Hepatocyte (in vitro differentiated cells): ENCODE measurements around the gene SNX25. TPM values are rescaled to one million over a fixed set of nuclear protein-coding genes. Genes with fewer than 3 reads are reported as not detected.

Source experiments
- DNase-seq: peaks from one replicate; pipeline ENCODE4 v3.0.0-alpha.2; 2016; ENCODE audit warnings: low spot score
- H2AFZ ChIP-seq: fragments of 200-600 bp; sonication (generic); 2 replicates; pipeline ENCODE4 v1.6.0; 2016; ENCODE audit warnings: antibody characterized with exemption, mild to moderate bottlenecking
- H3K27ac ChIP-seq: fragments of 200-600 bp; sonication (generic); 2 replicates; pipeline ENCODE4 v1.5.1; 2016; ENCODE audit warnings: mild to moderate bottlenecking
- H3K27me3 ChIP-seq: fragments of 200-600 bp; sonication (generic); 2 replicates; pipeline ENCODE4 v1.6.1; 2016
- H3K36me3 ChIP-seq: fragments of 200-600 bp; sonication (generic); replicated peaks from 2 replicates; pipeline ENCODE4 v1.5.1; 2016; ENCODE audit warnings: low read depth; ENCODE audit not compliant: insufficient read depth
- H3K4me1 ChIP-seq: fragments of 200-600 bp; sonication (generic); 2 replicates; pipeline ENCODE4 v1.5.1; 2016; ENCODE audit warnings: mild to moderate bottlenecking, moderate library complexity; ENCODE audit not compliant: insufficient read depth
- H3K4me2 ChIP-seq: fragments of 200-600 bp; sonication (generic); 2 replicates; pipeline ENCODE4 v1.6.0; 2016
- H3K4me3 ChIP-seq: fragments of 200-600 bp; sonication (generic); 2 replicates; pipeline ENCODE4 v1.5.1; 2016; ENCODE audit warnings: mild to moderate bottlenecking
- H3K79me2 ChIP-seq: fragments of 200-600 bp; sonication (generic); 2 replicates; pipeline ENCODE4 v1.6.0; 2017; ENCODE audit warnings: mild to moderate bottlenecking
- H3K9me2 ChIP-seq: fragments of 200-600 bp; sonication (generic); replicated peaks from 2 replicates; pipeline ENCODE4 v1.6.0; 2017; ENCODE audit warnings: mild to moderate bottlenecking; ENCODE audit not compliant: insufficient read depth
- H3K9me3 ChIP-seq: fragments of 200-600 bp; sonication (generic); 2 replicates; pipeline ENCODE4 v1.5.1; 2016; ENCODE audit warnings: low read depth, mild to moderate bottlenecking
- H4K20me1 ChIP-seq: fragments of 200-600 bp; sonication (generic); 2 replicates; pipeline ENCODE4 v1.6.0; 2016; ENCODE audit warnings: mild to moderate bottlenecking; ENCODE audit not compliant: insufficient read depth, poor library complexity, severe bottlenecking
- EZH2 ChIP-seq: fragments of 200-600 bp; sonication (generic); IDR thresholded peaks from 2 replicates; pipeline ENCODE4 v1.6.1; 2016; ENCODE audit warnings: antibody characterized with exemption, mild to moderate bottlenecking, borderline replicate concordance
- EZH2phosphoT487 ChIP-seq: fragments of 200-600 bp; sonication (generic); IDR thresholded peaks from one replicate; pipeline ENCODE4 v1.6.1; 2018; ENCODE audit warnings: antibody characterized with exemption, mild to moderate bottlenecking, low read depth, moderate library complexity; ENCODE audit not compliant: unreplicated experiment, severe bottlenecking
- WGBS: methylation state at CpG from one replicate; pipeline ENCODE4 v1.1.6; 2016; ENCODE audit warnings: low lambda C conversion rate; ENCODE audit errors: missing lambda C conversion rate; 5-methylcytosine and 5-hydroxymethylcytosine counted together
- polyA plus RNA-seq: library from polyadenylated mRNA; unstranded; fragments of >200 nt; fragmentation: Nextera tagmentation; extraction: Ambion mirVana; gene quantifications from 2 replicates; pipeline ENCODE4 v1.2.1, GENCODE V29; 2016
- total RNA-seq: library from RNA; depleted of rRNA; stranded (reverse); fragments of >200 nt; gene quantifications from 2 replicates; pipeline ENCODE4 v1.2.3, GENCODE V29; 2014
- TF ChIP-seq, protein P1 (sequence below): fragments of 200-600 bp; sonication (generic); IDR thresholded peaks from 2 replicates; pipeline ENCODE4 v1.5.1; 2016; ENCODE audit warnings: antibody characterized with exemption, mild to moderate bottlenecking; ENCODE audit not compliant: poor library complexity

The SNX25 gene
- total and polyA plus RNA-seq, 2 experiments from 2014 or later: 16.5 to 20.3 TPM

- H3K9me3 ChIP-seq: no peaks in the 10 kb centered on the region
- H3K27me3 ChIP-seq: no peaks in the 10 kb centered on the region
- H3K4me1 ChIP-seq: no peaks in the 10 kb centered on the region
- H3K36me3 ChIP-seq: no peaks in the 10 kb centered on the region
- 86% methylated on average over 4 of the region's 4 CpGs for WGBS
- no peak overlapping the region for H3K4me2 ChIP-seq
- no peak overlapping the region for H2AFZ ChIP-seq
- no peaks in the 10 kb centered on the region for H3K9me2 ChIP-seq
- no peaks in the 10 kb centered on the region for H4K20me1 ChIP-seq
- H3K27ac ChIP-seq: no peak overlapping the region
- H3K4me3 ChIP-seq: no peak overlapping the region
- H3K79me2 ChIP-seq: no peaks in the 10 kb centered on the region
- no peak for DNase-seq
- TF ChIP-seq EZH2phosphoT487 (no peak), EZH2 (no peak)
- TF ChIP-seq, protein P1, sequence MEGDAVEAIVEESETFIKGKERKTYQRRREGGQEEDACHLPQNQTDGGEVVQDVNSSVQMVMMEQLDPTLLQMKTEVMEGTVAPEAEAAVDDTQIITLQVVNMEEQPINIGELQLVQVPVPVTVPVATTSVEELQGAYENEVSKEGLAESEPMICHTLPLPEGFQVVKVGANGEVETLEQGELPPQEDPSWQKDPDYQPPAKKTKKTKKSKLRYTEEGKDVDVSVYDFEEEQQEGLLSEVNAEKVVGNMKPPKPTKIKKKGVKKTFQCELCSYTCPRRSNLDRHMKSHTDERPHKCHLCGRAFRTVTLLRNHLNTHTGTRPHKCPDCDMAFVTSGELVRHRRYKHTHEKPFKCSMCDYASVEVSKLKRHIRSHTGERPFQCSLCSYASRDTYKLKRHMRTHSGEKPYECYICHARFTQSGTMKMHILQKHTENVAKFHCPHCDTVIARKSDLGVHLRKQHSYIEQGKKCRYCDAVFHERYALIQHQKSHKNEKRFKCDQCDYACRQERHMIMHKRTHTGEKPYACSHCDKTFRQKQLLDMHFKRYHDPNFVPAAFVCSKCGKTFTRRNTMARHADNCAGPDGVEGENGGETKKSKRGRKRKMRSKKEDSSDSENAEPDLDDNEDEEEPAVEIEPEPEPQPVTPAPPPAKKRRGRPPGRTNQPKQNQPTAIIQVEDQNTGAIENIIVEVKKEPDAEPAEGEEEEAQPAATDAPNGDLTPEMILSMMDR: no peak
These were observed 52.5 kb downstream of the SNX25 start for GRCh38 chr4:185261946-185262345.

GRCh38 chr4:185263419-185263818, 54.0 kb downstream of the SNX25 start:
- H3K4me1 ChIP-seq: no peaks in the 10 kb centered on the region
- no peak overlapping the region for H2AFZ ChIP-seq
- no peaks in the 10 kb centered on the region for H4K20me1 ChIP-seq
- H3K79me2 ChIP-seq: no peaks in the 10 kb centered on the region
- no peaks in the 10 kb centered on the region for H3K36me3 ChIP-seq
- DNase-seq: no peak
- H3K27ac ChIP-seq: no peak overlapping the region
- no peak overlapping the region for H3K4me2 ChIP-seq
- TF ChIP-seq EZH2phosphoT487: no peak
- TF ChIP-seq, protein P1: no peak
- H3K4me3 ChIP-seq: no peak overlapping the region
- 96% methylated on average over 2 of the region's 2 CpGs for WGBS
- H3K9me2 ChIP-seq: no peaks in the 10 kb centered on the region
- no peaks in the 10 kb centered on the region for H3K27me3 ChIP-seq
- H3K9me3 ChIP-seq: no peaks in the 10 kb centered on the region

DNA sequence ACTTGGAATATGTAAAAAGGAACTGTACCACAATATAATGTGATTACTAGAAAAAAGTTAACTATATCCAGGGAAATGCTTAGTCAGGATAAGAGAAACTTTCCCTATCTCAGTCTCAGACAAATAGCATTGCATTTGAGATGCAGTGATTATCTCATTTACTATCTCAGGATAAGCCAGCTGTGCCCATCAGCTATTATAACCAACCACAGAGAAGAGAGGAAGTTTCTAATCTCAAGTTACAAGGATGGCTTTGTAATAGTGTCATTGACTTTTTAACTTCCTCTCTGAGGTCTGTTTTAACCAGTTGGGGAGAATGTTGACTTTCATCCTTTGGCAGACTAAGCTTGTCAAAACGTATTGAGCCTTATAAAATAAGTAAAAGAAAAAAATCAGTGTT, 56.5 kb downstream of the SNX25 start:
- Histone ChIP-seq H3K4me3 (no peak overlapping the region), H4K20me1 (no peaks in the 10 kb centered on the region), H3K4me2 (no peak overlapping the region), H3K9me2 (no peaks in the 10 kb centered on the region), H3K4me1 (no peaks in the 10 kb centered on the region), H3K27ac (no peak overlapping the region), H3K9me3 (no peaks in the 10 kb centered on the region), H2AFZ (no peak overlapping the region), H3K27me3 (no peaks in the 10 kb centered on the region), H3K36me3 (no peaks in the 10 kb centered on the region), H3K79me2 (no peaks in the 10 kb centered on the region)
- no peak for DNase-seq
- 50% methylated on average over 1 of the region's 1 CpG for WGBS
- TF ChIP-seq EZH2 (no peak), EZH2phosphoT487 (no peak)
- TF ChIP-seq, protein P1: no peak

DNA sequence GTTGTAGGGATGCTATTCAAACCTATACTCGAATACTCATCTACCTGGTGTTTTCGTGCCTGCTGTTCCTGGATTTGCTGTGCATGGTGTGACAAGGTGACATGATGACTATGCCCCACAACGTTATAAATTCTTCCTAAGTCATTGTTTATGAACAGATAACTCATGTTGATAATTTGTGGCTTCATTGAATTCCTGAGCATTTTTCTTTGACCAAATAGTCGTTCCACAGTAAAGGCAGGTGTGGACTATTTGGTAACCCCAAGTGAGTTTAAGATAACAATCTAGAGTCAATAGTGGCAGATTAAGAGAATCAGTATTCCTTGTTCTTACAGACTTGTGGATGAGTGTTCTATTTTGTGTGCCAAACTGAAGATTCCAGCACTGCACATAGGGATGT, 59.9 kb downstream of the SNX25 start:
- H3K27ac ChIP-seq: no peak overlapping the region
- H3K36me3 ChIP-seq: no peaks in the 10 kb centered on the region
- no peak overlapping the region for H3K4me2 ChIP-seq
- WGBS: 55% methylated on average over 4 of the region's 4 CpGs
- TF ChIP-seq EZH2phosphoT487 (no peak), EZH2 (no peak)
- TF ChIP-seq, protein P1: no peak
- H2AFZ ChIP-seq: no peak overlapping the region
- DNase-seq: no peak
- no peaks in the 10 kb centered on the region for H4K20me1 ChIP-seq
- H3K9me3 ChIP-seq: no peaks in the 10 kb centered on the region
- H3K4me3 ChIP-seq: no peak overlapping the region
- no peaks in the 10 kb centered on the region for H3K9me2 ChIP-seq
- H3K79me2 ChIP-seq: no peaks in the 10 kb centered on the region
- no peaks in the 10 kb centered on the region for H3K27me3 ChIP-seq
- H3K4me1 ChIP-seq: no peaks in the 10 kb centered on the region
